K562 (cell line): ENCODE measurements around the gene CNTFR. TPM values are rescaled to one million over a fixed set of nuclear protein-coding genes. Genes with fewer than 3 reads are reported as not detected.

Experiments
- ATAC-seq: fragments of 200-7000 bp; cut with Tn5 transposase; 3 replicates; pipeline ENCODE4 v1.9.1; 2020; ENCODE audit warnings: moderate library complexity
- BruUV-seq: library from RNA; stranded (reverse); fragments of 400-500 nt; replicated peaks from 2 replicates; lab custom pipeline; 2021; lab: Mats Ljungman, UMichigan
- CTCF ChIA-PET: fragments of 300-600 bp; formaldehyde crosslinking; extraction: SDS; loops from one replicate; lab custom pipeline; 2021; ENCODE audit warnings: low intra/inter-chr PET ratio; lab: Yijun Ruan, JAX
- POLR2A ChIA-PET: fragments of 300-600, 350-650 bp; sonication (Branson Sonifier 250); formaldehyde crosslinking; extraction: SDS; loops from one replicate; lab custom pipeline; 2021; ENCODE audit warnings: antibody characterized with exemption, inconsistent platforms; lab: Yijun Ruan, JAX
- DNase-seq, 4 experiments: peaks; one replicate each; pipeline versions ENCODE4 v3.0.0 to v3.0.0-alpha.2; 2011 to 2018; ENCODE audit warnings: low spot score in 3 of 4, mixed read lengths in 3 of 4; ENCODE audit errors: extremely low read depth in 1 of 4
- FAIRE-seq: peaks from 2 replicates; lab custom pipeline; 2011; peaks lifted over from hg19 to GRCh38; lab: Jason Lieb, UNC
- H2AFZ ChIP-seq: 2 replicates; pipeline ENCODE4 v1.6.0; 2011; ENCODE audit warnings: low read depth, low read length, control low read depth, inconsistent platforms
- H3K27ac ChIP-seq: fragments of 200-600 bp; 3 replicates; pipeline ENCODE4 v1.8.0; 2011; ENCODE audit warnings: low read depth, mild to moderate bottlenecking, control low read depth, inconsistent platforms, low read length, moderate library complexity, mixed read lengths; ENCODE audit errors: extremely low read depth
- H3K27me3 ChIP-seq, 2 experiments: fragments of 300-600 bp in 1 of 2; 2 replicates in 1 of 2; 3 replicates in 1 of 2; pipeline versions ENCODE4 v1.6.0 to v1.8.0; 2011; ENCODE audit warnings: inconsistent platforms in 2 of 2, low read length in 2 of 2, mild to moderate bottlenecking in 1 of 2, mixed read lengths in 1 of 2, moderate library complexity in 1 of 2; ENCODE audit not compliant: control insufficient read depth in 2 of 2, insufficient read depth in 2 of 2
- H3K36me3 ChIP-seq: fragments of 300-600 bp; 3 replicates; pipeline ENCODE4 v1.8.0; 2011; ENCODE audit warnings: mild to moderate bottlenecking, low read length, inconsistent platforms; ENCODE audit not compliant: control insufficient read depth, insufficient read depth
- H3K4me1 ChIP-seq, 2 experiments: fragments of 200-600 bp in 1 of 2; replicated peaks in 1 of 2; 2 replicates in 1 of 2; 3 replicates in 1 of 2; pipeline versions ENCODE4 v1.5.1 to v1.8.0; 2011; ENCODE audit warnings: inconsistent platforms in 2 of 2, low read length in 2 of 2, mild to moderate bottlenecking in 1 of 2, mixed read lengths in 1 of 2, moderate library complexity in 1 of 2; ENCODE audit not compliant: control insufficient read depth in 2 of 2, insufficient read depth in 2 of 2
- H3K4me2 ChIP-seq: 2 replicates; pipeline ENCODE4 v1.6.1; 2011; ENCODE audit warnings: low read length, control low read depth, inconsistent platforms, mixed read lengths; ENCODE audit not compliant: insufficient read depth
- H3K4me3 ChIP-seq: fragments of 200-600 bp; sonication (generic), shearing (Covaris generic); 2 replicates; pipeline ENCODE4 v1.5.1; 2016; ENCODE audit warnings: control low read depth, inconsistent platforms
- H3K79me2 ChIP-seq: fragments of 200-600 bp; 3 replicates; pipeline ENCODE4 v1.8.0; 2011; ENCODE audit warnings: low read length, inconsistent platforms; ENCODE audit not compliant: control insufficient read depth, insufficient read depth
- H3K9ac ChIP-seq, 2 experiments: 2 replicates each; pipeline versions ENCODE4 v1.6.0 to v1.6.1; 2011; ENCODE audit warnings: low read depth in 2 of 2, low read length in 2 of 2, control low read depth in 1 of 2, inconsistent platforms in 1 of 2, mild to moderate bottlenecking in 1 of 2, mixed read lengths in 1 of 2; ENCODE audit not compliant: insufficient read depth in 1 of 2
- H3K9me1 ChIP-seq: one replicate; pipeline ENCODE4 v1.6.0; 2011; ENCODE audit warnings: inconsistent platforms, mild to moderate bottlenecking, low read length, moderate library complexity; ENCODE audit not compliant: control insufficient read depth, insufficient read depth
- H3K9me3 ChIP-seq: replicated peaks from 2 replicates; pipeline ENCODE4 v1.5.1; 2011; ENCODE audit warnings: low read depth, low read length, inconsistent platforms; ENCODE audit not compliant: control insufficient read depth, insufficient read depth
- H4K20me1 ChIP-seq: replicated peaks from 2 replicates; pipeline ENCODE4 v1.6.1; 2011; ENCODE audit warnings: low read length, inconsistent platforms, mixed read lengths; ENCODE audit not compliant: control insufficient read depth, insufficient read depth
- AFF1 ChIP-seq, 2 experiments: fragments of 450-650 bp; IDR thresholded peaks; 2 replicates each; pipeline ENCODE4 v1.6.1; 2018; ENCODE audit warnings: mild to moderate bottlenecking in 2 of 2, low read depth in 1 of 2; ENCODE audit not compliant: partially characterized antibody in 2 of 2
- CCAR2 ChIP-seq: fragments of 200-400 bp; formaldehyde crosslinking; IDR thresholded peaks from 2 replicates; pipeline ENCODE4 v1.6.1; 2017; ENCODE audit warnings: mild to moderate bottlenecking, low read depth, low read length
- HDAC1 ChIP-seq, 2 experiments: fragments of 450-650 bp; IDR thresholded peaks; 2 replicates each; pipeline ENCODE4 v1.6.1; 2016 to 2017; ENCODE audit warnings: inconsistent platforms in 1 of 2, mild to moderate bottlenecking in 1 of 2, moderate library complexity in 1 of 2
- HMG20A ChIP-seq: fragments of 450-650 bp; formaldehyde crosslinking; conservative IDR thresholded peaks from 2 replicates; pipeline ENCODE4 v1.4.0; 2020; ENCODE audit warnings: mild to moderate bottlenecking, mixed read lengths
- PHB ChIP-seq: fragments of 250-450 bp; sonication (Bioruptor Pico); IDR thresholded peaks from 2 replicates; pipeline ENCODE4 v1.5.0; 2021
- SIN3B ChIP-seq: fragments of 450-650 bp; IDR thresholded peaks from 2 replicates; pipeline ENCODE4 v1.6.1; 2017; ENCODE audit warnings: low read depth, mild to moderate bottlenecking, moderate library complexity
- ZMIZ1 ChIP-seq, 2 experiments: fragments of 150-350 bp in 1 of 2; IDR thresholded peaks; 2 replicates each; pipeline ENCODE4 v1.6.1; 2012 to 2016; ENCODE audit warnings: low read depth in 2 of 2, low read length in 2 of 2, mild to moderate bottlenecking in 1 of 2, moderate library complexity in 1 of 2
- ZNF764 ChIP-seq: fragments of 250-450 bp; sonication (Bioruptor Pico); IDR thresholded peaks from 2 replicates; pipeline ENCODE4 v1.4.0; 2020; ENCODE audit warnings: low read depth, mild to moderate bottlenecking, moderate library complexity
- WGBS: fragments of 100-300 bp; shearing (Covaris generic); methylation state at CpG from one replicate; pipeline ENCODE4 v1.1.6; 2016; ENCODE audit warnings: low coverage, mixed read lengths; ENCODE audit not compliant: insufficient coverage; ENCODE audit errors: missing lambda C conversion rate; 5-methylcytosine and 5-hydroxymethylcytosine counted together
- in situ Hi-C: fragments of 300-500 bp; cut with MboI; formaldehyde crosslinking; loops from 4 replicates; pipeline ENCODE4 v1.15.0; 2018; ENCODE audit warnings: inconsistent platforms, mixed read lengths
- intact Hi-C: fragments of 100-400 bp; cut with micrococcal nuclease; formaldehyde crosslinking; loops from 2 replicates; pipeline ENCODE4 v1.14.2; 2022
- polyA plus RNA-seq, 8 experiments: library from polyadenylated mRNA; depleted of rRNA in 4 of 8; stranded (reverse) in 5 of 8; unstranded in 3 of 8; fragments of >200 nt; fragmentation: Nextera tagmentation in 2 of 8; fragmentation: Illumina TruSeq in 1 of 8; extraction: Ambion mirVana in 2 of 8; extraction: Trizol in 1 of 8; gene quantifications; 2 replicates each; pipeline versions ENCODE4 v1.2.1 to v1.2.3, GENCODE V29; 2011 to 2014; ENCODE audit warnings: inconsistent platforms in 1 of 8, missing spikeins in 1 of 8
- total RNA-seq, 7 experiments: library from RNA; depleted of rRNA in 6 of 7; stranded (reverse); fragments of >200 nt in 6 of 7; fragmentation: Illumina TruSeq in 2 of 7; extraction: Trizol in 2 of 7; gene quantifications; 2 replicates each; pipeline versions ENCODE4 v1.2.1 to v1.2.3, GENCODE V29; 2011 to 2021; ENCODE audit warnings: low replicate concordance in 1 of 7
- TF ChIP-seq, protein P1 (sequence below): fragments of 450-650 bp; conservative IDR thresholded peaks from 2 replicates; pipeline ENCODE4 v1.6.1; 2016; ENCODE audit warnings: missing genetic modification characterization, low read depth, mild to moderate bottlenecking, missing compliant biosample characterization, moderate library complexity
- TF ChIP-seq, protein P2 (sequence below): fragments of 450-650 bp; IDR thresholded peaks from 2 replicates; pipeline ENCODE4 v1.6.1; 2014; ENCODE audit warnings: low read depth, mild to moderate bottlenecking, moderate library complexity, borderline replicate concordance

Gene CNTFR
- total and polyA plus RNA-seq, 9 of the 15 experiments (the other 6 are each of a cell fraction or from before 2014, with no cell fraction given) = not detected

GRCh38 chr9:34521406-34522045 lies 68.0 kb downstream of the CNTFR start:
- intact Hi-C loops = no loop called here
- Histone ChIP-seq H3K4me1 (peaks cover 6 to 12% of the 10 kb centered on the region in 2 experiments; a peak in 4 of 5 replicates), H3K9me3 (no peaks in the 10 kb centered on the region), H3K4me3 (no peak overlapping the region), H2AFZ (no peak overlapping the region), H3K27ac (no peak overlapping the region), H4K20me1 (no peaks in the 10 kb centered on the region), H3K4me2 (no peak overlapping the region), H3K36me3 (no peaks in the 10 kb centered on the region), H3K79me2 (no peaks in the 10 kb centered on the region), H3K27me3 (peaks cover 0 to 15% of the 10 kb centered on the region in 2 experiments; a peak in 2 of 5 replicates), H3K9ac (peak overlapping the region in 1 of 2 experiments; percentile 52; a peak in 1 of 4 replicates), H3K9me1 (no peaks in the 10 kb centered on the region)
- no peak for FAIRE-seq
- ChIA-PET CTCF (no interaction called here), POLR2A (interaction anchor here (1.0 kb wide), 1 partner anchor 12 kb away, joined by 4 read pairs; no protein-coding TSS in a partner anchor)
- WGBS = 9% methylated on average over 10 of the region's 11 CpGs
- in situ Hi-C loops = no loop called here
- no TSS peak for BruUV-seq
- no peak for ATAC-seq
- DNase-seq = no peak
- TF ChIP-seq HMG20A (CRISPR knock-in tag) (no peak), PHB (CRISPR knock-in tag) (no peak), AFF1 (IDR thresholded peaks at IDR 0.05; ENCODE audit: low read depth in 1 of 2, partially characterized antibody in 2 of 2) (no peak), HDAC1 (IDR thresholded peaks at IDR 0.05) (no peak), ZNF764 (CRISPR knock-in tag) (no peak), ZMIZ1 (IDR thresholded peaks at IDR 0.05; ENCODE audit: low read depth in 2 of 2, low read length in 2 of 2) (no peak), SIN3B (no peak), CCAR2 (no peak)
- TF ChIP-seq, protein P1, sequence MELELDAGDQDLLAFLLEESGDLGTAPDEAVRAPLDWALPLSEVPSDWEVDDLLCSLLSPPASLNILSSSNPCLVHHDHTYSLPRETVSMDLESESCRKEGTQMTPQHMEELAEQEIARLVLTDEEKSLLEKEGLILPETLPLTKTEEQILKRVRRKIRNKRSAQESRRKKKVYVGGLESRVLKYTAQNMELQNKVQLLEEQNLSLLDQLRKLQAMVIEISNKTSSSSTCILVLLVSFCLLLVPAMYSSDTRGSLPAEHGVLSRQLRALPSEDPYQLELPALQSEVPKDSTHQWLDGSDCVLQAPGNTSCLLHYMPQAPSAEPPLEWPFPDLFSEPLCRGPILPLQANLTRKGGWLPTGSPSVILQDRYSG = no peak
- TF ChIP-seq, protein P2, sequence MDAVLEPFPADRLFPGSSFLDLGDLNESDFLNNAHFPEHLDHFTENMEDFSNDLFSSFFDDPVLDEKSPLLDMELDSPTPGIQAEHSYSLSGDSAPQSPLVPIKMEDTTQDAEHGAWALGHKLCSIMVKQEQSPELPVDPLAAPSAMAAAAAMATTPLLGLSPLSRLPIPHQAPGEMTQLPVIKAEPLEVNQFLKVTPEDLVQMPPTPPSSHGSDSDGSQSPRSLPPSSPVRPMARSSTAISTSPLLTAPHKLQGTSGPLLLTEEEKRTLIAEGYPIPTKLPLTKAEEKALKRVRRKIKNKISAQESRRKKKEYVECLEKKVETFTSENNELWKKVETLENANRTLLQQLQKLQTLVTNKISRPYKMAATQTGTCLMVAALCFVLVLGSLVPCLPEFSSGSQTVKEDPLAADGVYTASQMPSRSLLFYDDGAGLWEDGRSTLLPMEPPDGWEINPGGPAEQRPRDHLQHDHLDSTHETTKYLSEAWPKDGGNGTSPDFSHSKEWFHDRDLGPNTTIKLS = no peak
